Activated naive CD8-positive, alpha-beta T cell (primary cell): ENCODE results near the gene STK35.
A peak's percentile ranks its signal among the peaks of the same experiment; 100 is the strongest.

ENCODE experiments used
- H3K27ac Mint-ChIP-seq: one replicate; pipeline ENCODE4 v1.8.0; 2021; ENCODE audit warnings: mixed read lengths
- H3K27me3 Mint-ChIP-seq: one replicate; pipeline ENCODE4 v1.8.0; 2021; ENCODE audit warnings: mixed read lengths
- H3K36me3 Mint-ChIP-seq: one replicate; pipeline ENCODE4 v1.8.0; 2021; ENCODE audit warnings: mixed read lengths
- H3K4me1 Mint-ChIP-seq: one replicate; pipeline ENCODE4 v1.8.0; 2021; ENCODE audit warnings: low read depth, mixed read lengths
- H3K4me3 Mint-ChIP-seq: one replicate; pipeline ENCODE4 v1.8.0; 2021; ENCODE audit warnings: mild to moderate bottlenecking, mixed read lengths
- H3K9me3 Mint-ChIP-seq: one replicate; pipeline ENCODE4 v1.8.0; 2021; ENCODE audit warnings: low read depth, mixed read lengths

The STK35 gene

GRCh38 chr20:2093159-2093781 is 8.4 kb upstream of the STK35 start:
- Mint-ChIP-seq H3K4me1 (no peaks in the 10 kb centered on the region), H3K27me3 (peaks cover 30% of the 10 kb centered on the region), H3K27ac (no peak overlapping the region), H3K36me3 (no peaks in the 10 kb centered on the region), H3K9me3 (no peaks in the 10 kb centered on the region), H3K4me3 (no peak overlapping the region)

- no peaks in the 10 kb centered on the region for H3K36me3 Mint-ChIP-seq
- H3K4me1 Mint-ChIP-seq = no peaks in the 10 kb centered on the region
- no peak overlapping the region for H3K4me3 Mint-ChIP-seq
- no peak overlapping the region for H3K27ac Mint-ChIP-seq
- H3K27me3 Mint-ChIP-seq = peaks cover 26% of the 10 kb centered on the region
- no peaks in the 10 kb centered on the region for H3K9me3 Mint-ChIP-seq
These were observed 7.7 kb upstream of the STK35 start for GRCh38 chr20:2093883-2094282.

GRCh38 chr20:2101865-2102584 is 398 bp downstream of the STK35 start:
- peak overlapping the region; percentile 100 for H3K27ac Mint-ChIP-seq

GRCh38 chr20:2102585-2103460 is 1.2 kb downstream of the STK35 start:
- peaks cover 10% of the 10 kb centered on the region for H3K36me3 Mint-ChIP-seq
- peaks cover 49% of the 10 kb centered on the region for H3K4me1 Mint-ChIP-seq
- no peaks in the 10 kb centered on the region for H3K27me3 Mint-ChIP-seq
- H3K4me3 Mint-ChIP-seq = peak overlapping the region; percentile 93
- no peaks in the 10 kb centered on the region for H3K9me3 Mint-ChIP-seq
- H3K27ac Mint-ChIP-seq = peak overlapping the region; percentile 100

More at GRCh38 chr20:2101865-2102584, 398 bp downstream of the STK35 start:
- Mint-ChIP-seq H3K4me1 (peaks cover 42% of the 10 kb centered on the region), H3K27me3 (no peaks in the 10 kb centered on the region), H3K9me3 (no peaks in the 10 kb centered on the region), H3K36me3 (peaks cover 10% of the 10 kb centered on the region), H3K4me3 (peak overlapping the region; percentile 92)

- Mint-ChIP-seq H3K27ac (peak overlapping the region; percentile 88), H3K4me1 (peaks cover 55% of the 10 kb centered on the region), H3K27me3 (no peaks in the 10 kb centered on the region), H3K36me3 (peaks cover 10% of the 10 kb centered on the region), H3K4me3 (peak overlapping the region; percentile 93), H3K9me3 (no peaks in the 10 kb centered on the region)
These were observed 2.0 kb downstream of the STK35 start for GRCh38 chr20:2103461-2104153.

- Mint-ChIP-seq H3K27ac (peak overlapping the region; percentile 88), H3K4me3 (peak overlapping the region; percentile 93), H3K27me3 (no peaks in the 10 kb centered on the region), H3K4me1 (peaks cover 61% of the 10 kb centered on the region), H3K36me3 (peaks cover 10% of the 10 kb centered on the region), H3K9me3 (no peaks in the 10 kb centered on the region)
These were observed 2.6 kb downstream of the STK35 start for GRCh38 chr20:2104236-2104635.

GRCh38 chr20:2108498-2108897 is 6.9 kb downstream of the STK35 start:
- Mint-ChIP-seq H3K27me3 (no peaks in the 10 kb centered on the region), H3K4me3 (peak overlapping the region; percentile 3), H3K4me1 (peaks cover 86% of the 10 kb centered on the region), H3K9me3 (no peaks in the 10 kb centered on the region), H3K36me3 (peaks cover 10% of the 10 kb centered on the region), H3K27ac (no peak overlapping the region)

- H3K4me3 Mint-ChIP-seq = peak overlapping the region; percentile 3
- H3K9me3 Mint-ChIP-seq = no peaks in the 10 kb centered on the region
- H3K27me3 Mint-ChIP-seq = no peaks in the 10 kb centered on the region
- H3K27ac Mint-ChIP-seq = no peak overlapping the region
- peaks cover 87% of the 10 kb centered on the region for H3K4me1 Mint-ChIP-seq
- H3K36me3 Mint-ChIP-seq = peaks cover 8% of the 10 kb centered on the region
These were observed 7.4 kb downstream of the STK35 start for GRCh38 chr20:2108987-2109386.

GRCh38 chr20:2109425-2110210 is 8.0 kb downstream of the STK35 start:
- Mint-ChIP-seq H3K27ac (no peak overlapping the region), H3K4me1 (peaks cover 87% of the 10 kb centered on the region), H3K36me3 (peaks cover 8% of the 10 kb centered on the region), H3K9me3 (no peaks in the 10 kb centered on the region), H3K27me3 (no peaks in the 10 kb centered on the region), H3K4me3 (peak overlapping the region; percentile 14)

GRCh38 chr20:2112910-2113309 is 11.3 kb downstream of the STK35 start:
- Mint-ChIP-seq H3K36me3 (peaks cover 2% of the 10 kb centered on the region), H3K4me1 (peaks cover 90% of the 10 kb centered on the region), H3K9me3 (no peaks in the 10 kb centered on the region), H3K27ac (no peak overlapping the region), H3K4me3 (no peak overlapping the region), H3K27me3 (no peaks in the 10 kb centered on the region)

- Mint-ChIP-seq H3K9me3 (no peaks in the 10 kb centered on the region), H3K4me3 (peak overlapping the region; percentile 8), H3K36me3 (peaks cover 9% of the 10 kb centered on the region), H3K27ac (peak overlapping the region; percentile 42), H3K27me3 (no peaks in the 10 kb centered on the region), H3K4me1 (peaks cover 89% of the 10 kb centered on the region)
These were observed 12.7 kb downstream of the STK35 start for GRCh38 chr20:2114127-2114959.

GRCh38 chr20:2114990-2115681 is 13.5 kb downstream of the STK35 start:
- Mint-ChIP-seq H3K27ac (peak overlapping the region; percentile 42), H3K27me3 (no peaks in the 10 kb centered on the region), H3K4me1 (peaks cover 90% of the 10 kb centered on the region), H3K4me3 (no peak overlapping the region), H3K36me3 (peaks cover 12% of the 10 kb centered on the region), H3K9me3 (no peaks in the 10 kb centered on the region)
